GM12878 (cell line): Measurements from ENCODE around the gene SSX2IP. TPM values are rescaled to one million over a fixed set of nuclear protein-coding genes. Genes with fewer than 3 reads are reported as not detected.
A peak's percentile ranks its signal among the peaks of the same experiment; 100 is the strongest.

ENCODE experiments used
- ATAC-seq: fragments of 200-7000 bp; cut with Tn5 transposase; 3 replicates; pipeline ENCODE4 v1.9.1; 2020; ENCODE audit warnings: mild to moderate bottlenecking, moderate library complexity
- BruUV-seq: library from RNA; stranded (reverse); fragments of 400-500 nt; replicated peaks from 2 replicates; lab custom pipeline; 2021; lab: Mats Ljungman, UMichigan
- CTCF ChIA-PET: fragments of 300-600 bp; sonication (Branson Sonifier 250); formaldehyde crosslinking; extraction: SDS; loops from one replicate; lab custom pipeline; 2021; ENCODE audit warnings: inconsistent platforms; lab: Yijun Ruan, JAX
- POLR2A ChIA-PET: fragments of 350-600 bp; formaldehyde crosslinking; extraction: SDS; loops from one replicate; lab custom pipeline; 2021; ENCODE audit warnings: inconsistent platforms; lab: Charles Lee
- RAD21 ChIA-PET: fragments of 300-600 bp; sonication (Branson Sonifier 250); formaldehyde crosslinking; loops from one replicate; lab custom pipeline; 2023; ENCODE audit warnings: antibody characterized with exemption; ENCODE audit not compliant: unreplicated experiment; lab: Charles Lee
- SMC1A ChIA-PET: fragments of 300-600 bp; sonication (Branson Sonifier 250); formaldehyde crosslinking; loops from one replicate; lab custom pipeline; 2023; ENCODE audit not compliant: unreplicated experiment, uncharacterized antibody; lab: Charles Lee
- DNase-seq: peaks from one replicate; pipeline ENCODE4 v3.0.0-alpha.2; 2011; ENCODE audit warnings: low read depth, low spot score
- FAIRE-seq: peaks from 3 replicates; lab custom pipeline; 2011; peaks lifted over from hg19 to GRCh38; lab: Jason Lieb, UNC
- H2AFZ ChIP-seq: 2 replicates; pipeline ENCODE4 v1.6.0; 2011; ENCODE audit warnings: low read depth, low read length, control low read depth; ENCODE audit not compliant: control insufficient read depth
- H3K27ac ChIP-seq: 2 replicates; pipeline ENCODE4 v1.5.1; 2011; ENCODE audit warnings: control low read depth; ENCODE audit not compliant: control insufficient read depth, insufficient read depth
- H3K27me3 ChIP-seq, 2 experiments: replicated peaks in 1 of 2; 2 replicates each; pipeline versions ENCODE4 v1.6.0 to v1.6.1; 2011; ENCODE audit warnings: low read length in 1 of 2; ENCODE audit not compliant: control insufficient read depth in 2 of 2, insufficient read depth in 2 of 2
- H3K36me3 ChIP-seq, 2 experiments: 2 replicates each; pipeline ENCODE4 v1.5.1; 2011; ENCODE audit warnings: low read length in 1 of 2; ENCODE audit not compliant: control insufficient read depth in 2 of 2, insufficient read depth in 2 of 2
- H3K4me1 ChIP-seq: 2 replicates; pipeline ENCODE4 v1.6.1; 2011; ENCODE audit warnings: mild to moderate bottlenecking, low read length, moderate library complexity, mixed read lengths; ENCODE audit not compliant: control insufficient read depth, insufficient read depth
- H3K4me2 ChIP-seq: 2 replicates; pipeline ENCODE4 v1.6.0; 2011; ENCODE audit warnings: control low read depth; ENCODE audit not compliant: control insufficient read depth, insufficient read depth
- H3K4me3 ChIP-seq: fragments of 200-600 bp; sonication (generic); 2 replicates; pipeline ENCODE4 v1.5.1; 2016
- H3K79me2 ChIP-seq: 2 replicates; pipeline ENCODE4 v1.6.0; 2011; ENCODE audit warnings: low read length; ENCODE audit not compliant: control insufficient read depth, insufficient read depth
- H3K9ac ChIP-seq: 2 replicates; pipeline ENCODE4 v1.8.0; 2011; ENCODE audit warnings: low read length, control low read depth, mixed read lengths; ENCODE audit not compliant: control insufficient read depth, insufficient read depth
- H3K9me3 ChIP-seq: replicated peaks from 3 replicates; pipeline ENCODE4 v1.5.1; 2011; ENCODE audit warnings: mild to moderate bottlenecking, low read length; ENCODE audit not compliant: control insufficient read depth, insufficient read depth
- H4K20me1 ChIP-seq: 2 replicates; pipeline ENCODE4 v1.6.0; 2011; ENCODE audit not compliant: control insufficient read depth, insufficient read depth
- CREM ChIP-seq: IDR thresholded peaks from 2 replicates; pipeline ENCODE4 v1.6.1; 2014; ENCODE audit warnings: antibody characterized with exemption, low read depth
- EED ChIP-seq: sonication (generic); IDR thresholded peaks from 2 replicates; pipeline ENCODE4 v1.6.1; 2016; ENCODE audit warnings: antibody characterized with exemption, low read depth
- JUND ChIP-seq: IDR thresholded peaks from 2 replicates; pipeline ENCODE4 v1.6.1; 2012; ENCODE audit warnings: low read depth, mild to moderate bottlenecking, low read length, improper control_type of control experiment, moderate library complexity
- KLF5 ChIP-seq: fragments of 450-650 bp; IDR thresholded peaks from 2 replicates; pipeline ENCODE4 v1.6.1; 2014; ENCODE audit warnings: mild to moderate bottlenecking; ENCODE audit not compliant: partially characterized antibody
- RUNX3 ChIP-seq: IDR thresholded peaks from 2 replicates; pipeline ENCODE4 v1.6.1; 2012; ENCODE audit warnings: low read length, inconsistent platforms
- TARDBP ChIP-seq: IDR thresholded peaks from 2 replicates; pipeline ENCODE4 v1.6.1; 2016; ENCODE audit warnings: borderline replicate concordance
- TBL1XR1 ChIP-seq: IDR thresholded peaks from 2 replicates; pipeline ENCODE4 v1.6.1; 2012; ENCODE audit warnings: low read depth, low read length, improper control_type of control experiment
- WGBS: methylation state at CpG from one replicate; pipeline ENCODE4 v1.1.6; 2016; ENCODE audit warnings: low lambda C conversion rate; ENCODE audit not compliant: insufficient replicate concordance, insufficient coverage; ENCODE audit errors: missing lambda C conversion rate; 5-methylcytosine and 5-hydroxymethylcytosine counted together
- in situ Hi-C: fragments of 300-500 bp; cut with MboI; formaldehyde crosslinking; loops from 9 replicates; pipeline ENCODE4 v1.14.3; 2018; ENCODE audit warnings: mixed read lengths
- intact Hi-C: fragments of 100-400 bp; cut with micrococcal nuclease; formaldehyde crosslinking; loops from one replicate; pipeline ENCODE4 v1.14.2; 2022; ENCODE audit not compliant: unreplicated experiment
- polyA plus RNA-seq, 11 experiments: library from polyadenylated mRNA; depleted of rRNA in 4 of 11; unstranded in 6 of 11; stranded (reverse) in 5 of 11; fragments of >200 nt; fragmentation: Nextera tagmentation in 4 of 11; fragmentation: Illumina TruSeq in 1 of 11; extraction: Ambion mirVana in 4 of 11; extraction: Trizol in 1 of 11; gene quantifications; 1 replicate in 1 of 11; 2 replicates in 10 of 11; pipeline versions ENCODE4 v1.2.1 to v1.2.3, GENCODE V29; 2011 to 2016; ENCODE audit warnings: inconsistent platforms in 2 of 11, missing spikeins in 2 of 11, low read depth in 1 of 11
- total RNA-seq, 4 experiments: library from RNA; depleted of rRNA in 3 of 4; stranded (reverse); fragments of >200 nt in 3 of 4; fragmentation: Illumina TruSeq in 1 of 4; extraction: Trizol in 1 of 4; gene quantifications; 2 replicates each; pipeline versions ENCODE4 v1.2.1 to v1.2.3, GENCODE V29; 2013 to 2021

Gene SSX2IP
- total and polyA plus RNA-seq, 10 of the 15 experiments (the other 5 are each of a cell fraction or from before 2014, with no cell fraction given): 3.3 to 14.0 (median 10.4) TPM

DNA sequence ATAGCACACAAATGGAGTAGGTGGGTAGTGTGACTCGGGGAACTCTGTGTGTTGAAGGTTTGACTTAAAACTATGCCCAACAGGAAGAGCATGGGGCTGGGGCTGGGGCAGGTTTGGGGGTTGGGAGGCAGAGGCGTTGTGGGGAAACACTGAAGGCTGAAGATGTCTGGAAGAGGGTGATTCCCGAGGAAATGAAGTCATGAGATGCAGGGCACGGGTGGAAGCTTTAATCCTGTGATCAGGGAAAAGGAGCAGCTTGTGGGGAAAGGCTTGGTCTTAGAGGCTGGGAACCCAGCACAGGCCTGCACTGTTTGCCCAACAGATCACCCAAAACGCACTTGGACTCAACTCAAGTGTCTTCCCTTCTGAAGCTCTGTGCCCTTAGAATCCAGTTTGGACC lies 89.5 kb downstream of the SSX2IP start:
- Histone ChIP-seq H3K36me3 (no peaks in the 10 kb centered on the region), H4K20me1 (no peaks in the 10 kb centered on the region), H3K4me3 (no peak overlapping the region), H2AFZ (no peak overlapping the region; the same call in 1 of the 2 replicates), H3K4me1 (peaks cover 28% of the 10 kb centered on the region), H3K27me3 (no peaks in the 10 kb centered on the region), H3K27ac (peak overlapping the region; percentile 92), H3K4me2 (0 out of 2 replicates have a peak overlapping the region, but pooled peaks have one; percentile 19), H3K9ac (no peak overlapping the region), H3K9me3 (peaks cover 18% of the 10 kb centered on the region), H3K79me2 (no peaks in the 10 kb centered on the region)
- in situ Hi-C loops: no loop called here
- FAIRE-seq (no peak), ATAC-seq (no peak), DNase-seq (no peak)
- intact Hi-C loops: no loop called here
- ChIA-PET CTCF (interaction anchor here (0.9 kb wide), 1 partner anchor 15 kb away, joined by 3 read pairs; no protein-coding TSS in a partner anchor), SMC1A (interaction anchor here (1.0 kb wide), 1 partner anchor 11 kb away, joined by 3 read pairs; no protein-coding TSS in a partner anchor), RAD21 (interaction anchor here (0.7 to 1.8 kb wide), 2 partner anchors 85 to 158 kb away, joined by 3 to 9 read pairs; no protein-coding TSS in a partner anchor), POLR2A (interaction anchor here (3.2 kb wide), 1 partner anchor 26 kb away, joined by 12 read pairs; the partner anchor contains the start of gene CTBS)
- no peak for TF ChIP-seq KLF5
- TF ChIP-seq TARDBP: no peak
- no peak for TF ChIP-seq JUND
- 0 out of 2 replicates have a peak, but pooled peaks have one; percentile 31 for TF ChIP-seq EED
- peak; percentile 33 for TF ChIP-seq RUNX3
- TF ChIP-seq TBL1XR1: no peak
- TF ChIP-seq CREM: no peak
- 41% methylated on average over 5 of the region's 5 CpGs for WGBS
- no TSS peak for BruUV-seq
